Measurements from ENCODE around the gene NTF4.
"Not testable (repeated sequence)": the region's sequence is repeated elsewhere in the genome, so short reads cannot be mapped to it uniquely, and the experiment has no call there.

The NTF4 gene

GRCh38 chr19:49049011-49049410 is 15.6 kb downstream of the NTF4 start, which contains the start of gene CGB8:
Gene CGB8 (minus strand): TSS chr19:49049111. CDS start chr19:49048739, 372 bp downstream.
- not testable (repeated sequence) for H3K36me3 ChIP-seq (ENCODE audit: insufficient read depth, low read depth, low read length); H3K9me3 ChIP-seq (ENCODE audit: insufficient read depth, low read depth, low read length); H3K4me3 ChIP-seq (ENCODE audit: low read length); H3K4me1 ChIP-seq (ENCODE audit: insufficient read depth, low read length); H3K9ac ChIP-seq (ENCODE audit: low read depth, low read length); H3K27me3 ChIP-seq (ENCODE audit: insufficient read depth, low read length); H3K27ac ChIP-seq (ENCODE audit: low read length)

- not testable (repeated sequence) for H3K36me3 ChIP-seq (ENCODE audit: insufficient read depth, low read depth, low read length); H3K4me1 ChIP-seq (ENCODE audit: insufficient read depth, low read length); H3K9me3 ChIP-seq (ENCODE audit: insufficient read depth, low read depth, low read length); H3K9ac ChIP-seq (ENCODE audit: low read depth, low read length); H3K27ac ChIP-seq (ENCODE audit: low read length); H3K27me3 ChIP-seq (ENCODE audit: insufficient read depth, low read length); H3K4me3 ChIP-seq (ENCODE audit: low read length)
Observed at GRCh38 chr19:49043548-49043947, 21.1 kb downstream of the NTF4 start, which contains the start of gene CGB5. Gene CGB5 (plus strand): TSS chr19:49043848. CDS start chr19:49044210, 362 bp downstream.

- H3K9ac ChIP-seq (ENCODE audit: low read depth, low read length); H3K27me3 ChIP-seq (ENCODE audit: insufficient read depth, low read length); H3K36me3 ChIP-seq (ENCODE audit: insufficient read depth, low read depth, low read length); H3K27ac ChIP-seq (ENCODE audit: low read length); H3K9me3 ChIP-seq (ENCODE audit: insufficient read depth, low read depth, low read length); H3K4me1 ChIP-seq (ENCODE audit: insufficient read depth, low read length); H3K4me3 ChIP-seq (ENCODE audit: low read length): not testable (repeated sequence)
Observed at GRCh38 chr19:49042666-49043065, 22.0 kb downstream of the NTF4 start.

DNA sequence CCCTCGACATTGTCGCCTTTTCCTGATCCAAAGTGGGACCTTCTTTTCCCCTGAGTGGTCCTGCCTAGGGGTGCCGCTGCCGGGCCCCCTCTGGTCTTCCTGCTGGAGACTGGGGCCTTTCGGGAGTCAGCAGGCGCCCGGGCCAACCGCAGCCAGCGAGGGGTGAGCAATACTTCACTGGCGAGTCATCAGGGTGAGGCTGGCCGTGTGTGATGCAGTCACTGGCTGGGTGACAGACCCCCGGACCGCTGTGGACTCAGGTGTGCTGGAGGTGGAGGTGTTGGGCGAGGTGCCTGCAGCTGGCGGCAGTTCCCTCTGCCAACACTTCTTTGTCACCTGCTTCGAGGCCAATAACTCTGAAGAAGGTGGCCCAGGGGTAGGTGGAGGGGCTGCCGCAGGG is 22.4 kb downstream of the NTF4 start:
- Histone ChIP-seq H3K4me3 (ENCODE audit: low read length) (no peak overlapping the region), H3K9ac (ENCODE audit: low read depth, low read length) (no peak overlapping the region), H3K9me3 (ENCODE audit: insufficient read depth, low read depth, low read length) (no peaks in the 10 kb centered on the region), H3K27me3 (ENCODE audit: insufficient read depth, low read length) (no peaks in the 10 kb centered on the region), H3K36me3 (ENCODE audit: insufficient read depth, low read depth, low read length) (no peaks in the 10 kb centered on the region), H3K4me1 (ENCODE audit: insufficient read depth, low read length) (no peaks in the 10 kb centered on the region), H3K27ac (ENCODE audit: low read length) (no peak overlapping the region)

- H3K4me3 ChIP-seq (ENCODE audit: low read length); H3K27ac ChIP-seq (ENCODE audit: low read length); H3K4me1 ChIP-seq (ENCODE audit: insufficient read depth, low read length); H3K9ac ChIP-seq (ENCODE audit: low read depth, low read length); H3K27me3 ChIP-seq (ENCODE audit: insufficient read depth, low read length); H3K9me3 ChIP-seq (ENCODE audit: insufficient read depth, low read depth, low read length); H3K36me3 ChIP-seq (ENCODE audit: insufficient read depth, low read depth, low read length): not testable (repeated sequence)
Observed at GRCh38 chr19:49039736-49040135, 24.9 kb downstream of the NTF4 start.

DNA sequence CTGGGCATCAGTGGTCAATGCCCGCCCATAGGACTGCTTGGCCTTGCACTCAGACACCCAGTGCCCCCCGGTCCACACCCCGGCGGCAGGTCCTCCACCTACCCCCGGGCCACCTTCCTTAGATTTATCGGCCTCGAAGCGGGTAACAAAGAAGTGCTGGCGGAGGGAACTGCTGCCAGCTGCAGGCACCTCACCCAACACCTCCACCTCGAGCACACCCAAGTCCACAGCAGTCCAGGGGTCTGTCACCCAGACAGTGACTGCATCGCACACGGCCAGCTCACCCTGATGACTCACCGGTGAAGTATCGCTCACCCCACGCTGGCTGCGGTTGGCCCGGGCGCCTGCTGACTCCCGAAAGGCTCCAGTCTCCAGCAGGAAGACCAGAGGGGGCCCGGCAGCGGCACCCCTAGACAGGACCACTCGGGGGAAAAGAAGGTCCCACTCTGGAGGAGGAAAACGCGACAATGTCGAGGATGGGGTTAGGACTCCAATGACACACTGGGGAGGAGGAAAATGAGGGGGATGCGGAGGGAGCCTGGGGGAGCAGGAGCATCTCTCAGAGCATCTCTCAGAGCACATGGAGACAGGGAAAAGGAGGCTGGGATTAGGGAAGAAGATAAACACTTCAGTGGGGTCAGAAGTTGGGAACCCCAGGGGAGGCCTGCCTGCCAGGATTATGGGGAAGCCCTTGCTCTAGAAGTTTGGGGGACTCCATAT is 25.9 kb downstream of the NTF4 start:
- not testable (repeated sequence) for H3K36me3 ChIP-seq (ENCODE audit: insufficient read depth, low read depth, low read length); H3K4me3 ChIP-seq (ENCODE audit: low read length); H3K27ac ChIP-seq (ENCODE audit: low read length); H3K9ac ChIP-seq (ENCODE audit: low read depth, low read length); H3K4me1 ChIP-seq (ENCODE audit: insufficient read depth, low read length); H3K9me3 ChIP-seq (ENCODE audit: insufficient read depth, low read depth, low read length); H3K27me3 ChIP-seq (ENCODE audit: insufficient read depth, low read length)

GRCh38 chr19:49038111-49038510 is 26.5 kb downstream of the NTF4 start:
- H3K27ac ChIP-seq (ENCODE audit: low read length); H3K27me3 ChIP-seq (ENCODE audit: insufficient read depth, low read length); H3K9ac ChIP-seq (ENCODE audit: low read depth, low read length); H3K9me3 ChIP-seq (ENCODE audit: insufficient read depth, low read depth, low read length); H3K4me1 ChIP-seq (ENCODE audit: insufficient read depth, low read length); H3K4me3 ChIP-seq (ENCODE audit: low read length); H3K36me3 ChIP-seq (ENCODE audit: insufficient read depth, low read depth, low read length): not testable (repeated sequence)

- H3K9me3 ChIP-seq (ENCODE audit: insufficient read depth, low read depth, low read length); H3K4me3 ChIP-seq (ENCODE audit: low read length); H3K36me3 ChIP-seq (ENCODE audit: insufficient read depth, low read depth, low read length); H3K27ac ChIP-seq (ENCODE audit: low read length); H3K4me1 ChIP-seq (ENCODE audit: insufficient read depth, low read length); H3K9ac ChIP-seq (ENCODE audit: low read depth, low read length); H3K27me3 ChIP-seq (ENCODE audit: insufficient read depth, low read length): not testable (repeated sequence)
Observed at GRCh38 chr19:49036815-49037214, 27.8 kb downstream of the NTF4 start, which contains the start of gene CGB1. Gene CGB1 (minus strand): TSS chr19:49036895. CDS start chr19:49036711, 184 bp downstream.

DNA sequence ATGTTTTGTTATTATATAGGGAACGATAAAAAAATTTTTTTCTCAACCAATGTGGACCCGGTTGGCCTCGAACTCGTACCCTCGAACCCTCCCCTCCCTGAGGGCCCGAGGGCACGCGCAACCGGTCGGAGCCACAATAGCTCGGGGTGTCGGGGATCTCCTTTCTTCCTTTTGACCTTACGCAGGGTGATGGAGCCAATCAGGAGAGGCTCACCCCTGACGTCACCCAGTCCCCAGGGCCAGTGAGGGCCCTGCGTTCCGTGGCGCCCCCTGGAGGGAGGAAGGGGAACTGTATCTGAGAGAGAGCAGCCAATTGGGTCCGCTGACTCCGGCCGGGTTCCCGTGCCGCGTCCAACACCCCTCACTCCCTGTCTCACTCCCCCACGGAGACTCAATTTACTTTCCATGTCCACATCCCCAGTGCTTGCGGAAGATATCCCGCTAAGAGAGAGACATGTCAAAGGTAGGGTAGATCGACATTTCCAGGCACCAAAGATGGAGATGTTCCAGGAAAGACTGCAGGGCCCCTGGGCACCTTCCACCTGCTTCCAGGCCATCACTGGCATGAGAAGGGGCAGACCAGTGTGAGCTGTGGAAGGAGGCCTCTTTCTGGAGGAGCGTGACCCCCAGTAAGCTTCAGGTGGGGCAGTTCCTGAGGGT is 32.8 kb downstream of the NTF4 start, which contains the start of gene CGB2:
Gene CGB2 (plus strand): TSS at position 249 of the 660 bp plus-strand sequence. CDS start 206 bp downstream, at position 455.
- H3K4me3 ChIP-seq (ENCODE audit: low read length); H3K9ac ChIP-seq (ENCODE audit: low read depth, low read length); H3K9me3 ChIP-seq (ENCODE audit: insufficient read depth, low read depth, low read length); H3K36me3 ChIP-seq (ENCODE audit: insufficient read depth, low read depth, low read length); H3K4me1 ChIP-seq (ENCODE audit: insufficient read depth, low read length); H3K27ac ChIP-seq (ENCODE audit: low read length); H3K27me3 ChIP-seq (ENCODE audit: insufficient read depth, low read length): not testable (repeated sequence)

GRCh38 chr19:49030323-49030722 is 34.3 kb downstream of the NTF4 start:
- not testable (repeated sequence) for H3K36me3 ChIP-seq (ENCODE audit: insufficient read depth, low read depth, low read length); H3K9me3 ChIP-seq (ENCODE audit: insufficient read depth, low read depth, low read length); H3K4me1 ChIP-seq (ENCODE audit: insufficient read depth, low read length); H3K4me3 ChIP-seq (ENCODE audit: low read length); H3K27me3 ChIP-seq (ENCODE audit: insufficient read depth, low read length); H3K27ac ChIP-seq (ENCODE audit: low read length); H3K9ac ChIP-seq (ENCODE audit: low read depth, low read length)

DNA sequence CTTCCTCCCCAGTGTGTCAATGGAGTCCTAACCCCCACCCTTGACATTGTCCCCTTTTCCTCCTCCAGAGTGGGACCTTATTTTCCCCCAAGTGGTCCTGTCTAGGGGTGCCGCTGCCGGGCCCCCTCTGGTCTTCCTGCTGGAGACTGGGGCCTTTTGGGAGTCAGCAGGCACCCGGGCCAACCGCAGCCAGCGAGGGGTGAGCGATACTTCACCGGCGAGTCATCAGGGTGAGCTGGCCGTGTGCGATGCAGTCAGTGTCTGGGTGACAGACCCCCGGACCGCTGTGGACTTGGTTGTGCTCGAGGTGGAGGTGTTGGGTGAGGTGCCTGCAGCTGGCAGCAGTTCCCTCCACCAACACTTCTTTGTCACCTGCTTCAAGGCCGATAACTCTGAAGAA is 34.9 kb downstream of the NTF4 start:
- not testable (repeated sequence) for H3K27ac ChIP-seq (ENCODE audit: low read length); H3K36me3 ChIP-seq (ENCODE audit: insufficient read depth, low read depth, low read length); H3K27me3 ChIP-seq (ENCODE audit: insufficient read depth, low read length)

DNA sequence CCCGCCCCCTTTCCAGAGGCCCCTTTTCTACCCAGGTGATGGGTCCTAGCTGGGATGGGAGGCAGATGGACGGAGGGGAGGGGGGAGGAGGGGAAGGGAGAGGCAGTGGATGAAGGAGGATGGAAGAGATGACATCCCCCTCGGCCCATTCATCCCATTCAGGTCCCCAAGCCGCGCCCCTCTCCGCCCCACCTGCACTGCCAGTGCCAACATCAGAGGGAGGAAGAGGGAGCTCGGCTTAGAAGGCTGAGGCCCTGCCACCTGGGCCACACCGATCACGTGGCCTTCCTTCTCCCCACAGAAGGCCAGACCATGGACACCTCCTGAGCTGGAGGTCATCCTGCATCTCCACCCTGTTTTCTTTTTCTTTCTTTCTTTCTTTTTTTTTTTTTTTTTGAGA is 35.9 kb downstream of the NTF4 start:
- H3K4me1 ChIP-seq (ENCODE audit: insufficient read depth, low read length); H3K27me3 ChIP-seq (ENCODE audit: insufficient read depth, low read length); H3K27ac ChIP-seq (ENCODE audit: low read length); H3K36me3 ChIP-seq (ENCODE audit: insufficient read depth, low read depth, low read length); H3K9ac ChIP-seq (ENCODE audit: low read depth, low read length); H3K4me3 ChIP-seq (ENCODE audit: low read length); H3K9me3 ChIP-seq (ENCODE audit: insufficient read depth, low read depth, low read length): not testable (repeated sequence)

More for the DNA sequence above, 34.9 kb downstream of the NTF4 start:
- H3K9ac ChIP-seq (ENCODE audit: low read depth, low read length); H3K4me3 ChIP-seq (ENCODE audit: low read length); H3K9me3 ChIP-seq (ENCODE audit: insufficient read depth, low read depth, low read length); H3K4me1 ChIP-seq (ENCODE audit: insufficient read depth, low read length): not testable (repeated sequence)
